Neural cell (in vitro differentiated cells): Measurements from ENCODE around the gene TSC22D3. TPM values are rescaled to one million over a fixed set of nuclear protein-coding genes. Genes with fewer than 3 reads are reported as not detected.

ENCODE experiments used
- H2AFZ ChIP-seq: fragments of 200-600, 300-800 bp; sonication (generic), shearing (Covaris generic); 2 replicates; pipeline ENCODE4 v1.6.0; 2014; ENCODE audit warnings: low read depth, mild to moderate bottlenecking, antibody characterized with exemption, low read length, moderate library complexity
- H3F3A ChIP-seq: fragments of 200-600 bp; shearing (Covaris generic); 2 replicates; pipeline ENCODE4 v1.6.1; 2016; ENCODE audit warnings: mild to moderate bottlenecking, moderate library complexity, mixed read lengths, antibody characterized with exemption, low read length; ENCODE audit not compliant: insufficient read depth, poor library complexity, severe bottlenecking
- H3K27ac ChIP-seq: fragments of 200-600, 300-800 bp; sonication (generic), shearing (Covaris generic); 2 replicates; pipeline ENCODE4 v1.5.1; 2014; ENCODE audit warnings: mild to moderate bottlenecking, low read length, moderate library complexity
- H3K27me3 ChIP-seq: fragments of 300-800, 200-600 bp; sonication (generic), shearing (Covaris generic); 2 replicates; pipeline ENCODE4 v1.6.0; 2014; ENCODE audit warnings: mild to moderate bottlenecking, low read depth, low read length, moderate library complexity; ENCODE audit not compliant: insufficient read depth
- H3K36me3 ChIP-seq: fragments of 300-800, 200-600 bp; sonication (generic), shearing (Covaris generic); 2 replicates; pipeline ENCODE4 v1.5.1; 2014; ENCODE audit warnings: mild to moderate bottlenecking, antibody characterized with exemption, low read length, moderate library complexity; ENCODE audit not compliant: insufficient read depth
- H3K4me2 ChIP-seq: fragments of 300-800, 200-600 bp; sonication (generic), shearing (Covaris generic); 2 replicates; pipeline ENCODE4 v1.6.0; 2014; ENCODE audit warnings: mild to moderate bottlenecking, low read length
- H3K4me3 ChIP-seq: fragments of 300-800, 200-600 bp; sonication (generic), shearing (Covaris generic); 2 replicates; pipeline ENCODE4 v1.5.1; 2014; ENCODE audit warnings: mild to moderate bottlenecking, low read length, moderate library complexity
- H3K79me2 ChIP-seq: fragments of 200-600 bp; shearing (Covaris generic); replicated peaks from 2 replicates; pipeline ENCODE4 v1.6.0; 2014; ENCODE audit warnings: mild to moderate bottlenecking, low read length, moderate library complexity; ENCODE audit not compliant: insufficient read depth
- H3K9ac ChIP-seq: fragments of 300-800, 200-600 bp; sonication (generic), shearing (Covaris generic); 2 replicates; pipeline ENCODE4 v1.6.1; 2016; ENCODE audit warnings: mild to moderate bottlenecking, low read length, mixed read lengths
- H3K9me2 ChIP-seq: fragments of 200-600 bp; shearing (Covaris generic); 2 replicates; pipeline ENCODE4 v1.6.1; 2016; ENCODE audit warnings: mild to moderate bottlenecking, low read length, mixed read lengths; ENCODE audit not compliant: insufficient read depth
- H3K9me3 ChIP-seq: fragments of 200-600, 300-800 bp; sonication (generic), shearing (Covaris generic); 2 replicates; pipeline ENCODE4 v1.6.1; 2016; ENCODE audit warnings: mild to moderate bottlenecking, mixed run types, low read length, moderate library complexity, mixed read lengths
- H4K20me1 ChIP-seq: fragments of 200-600 bp; shearing (Covaris generic); 2 replicates; pipeline ENCODE4 v1.6.1; 2016; ENCODE audit warnings: mild to moderate bottlenecking, mixed run types; ENCODE audit not compliant: insufficient read depth
- CTCF ChIP-seq: fragments of 450-650 bp; IDR thresholded peaks from 2 replicates; pipeline ENCODE4 v1.5.1; 2014; ENCODE audit warnings: antibody characterized with exemption, mild to moderate bottlenecking, moderate library complexity; ENCODE audit not compliant: poor library complexity, severe bottlenecking
- EP300 ChIP-seq: fragments of 450-650 bp; conservative IDR thresholded peaks from 2 replicates; pipeline ENCODE4 v1.6.1; 2014; ENCODE audit warnings: antibody characterized with exemption, mild to moderate bottlenecking, moderate library complexity; ENCODE audit not compliant: poor library complexity, severe bottlenecking
- EZH2 ChIP-seq: fragments of 200-600, 300-800 bp; shearing (Covaris generic), sonication (generic); IDR thresholded peaks from 2 replicates; pipeline ENCODE4 v1.6.1; 2014; ENCODE audit warnings: antibody characterized with exemption, low read length, borderline replicate concordance, mild to moderate bottlenecking; ENCODE audit not compliant: insufficient read depth, poor library complexity, severe bottlenecking
- MXI1 ChIP-seq: fragments of 450-650 bp; conservative IDR thresholded peaks from 2 replicates; pipeline ENCODE4 v1.6.1; 2014; ENCODE audit warnings: antibody characterized with exemption, mild to moderate bottlenecking; ENCODE audit not compliant: poor library complexity, severe bottlenecking
- POLR2AphosphoS5 ChIP-seq: IDR thresholded peaks from 2 replicates; pipeline ENCODE4 v1.6.1; 2012
- RAD21 ChIP-seq: fragments of 450-650 bp; conservative IDR thresholded peaks from 2 replicates; pipeline ENCODE4 v1.6.1; 2014; ENCODE audit warnings: antibody characterized with exemption, mild to moderate bottlenecking, moderate library complexity
- REST ChIP-seq: IDR thresholded peaks from 2 replicates; pipeline ENCODE4 v1.6.1; 2012; ENCODE audit warnings: borderline replicate concordance
- SMC3 ChIP-seq: fragments of 450-650 bp; conservative IDR thresholded peaks from 2 replicates; pipeline ENCODE4 v1.6.1; 2014; ENCODE audit warnings: antibody characterized with exemption, mild to moderate bottlenecking, moderate library complexity; ENCODE audit not compliant: poor library complexity
- TAF1 ChIP-seq: IDR thresholded peaks from 2 replicates; pipeline ENCODE4 v1.6.1; 2012; ENCODE audit warnings: low read depth
- polyA plus RNA-seq: library from polyadenylated mRNA; depleted of rRNA; stranded (reverse); fragments of >200 nt; gene quantifications from 2 replicates; pipeline ENCODE4 v1.2.3, GENCODE V29; 2014

TSC22D3 gene
- polyA plus RNA-seq, 1 donor from 2014 or later = 96.8 TPM

GRCh38 chrX:107729558-107730297 is 45.9 kb downstream of the TSC22D3 start:
- Histone ChIP-seq H3K27me3 (no peaks in the 10 kb centered on the region), H3K79me2 (no peaks in the 10 kb centered on the region), H2AFZ (no peak overlapping the region), H3K4me2 (no peak overlapping the region), H3K9ac (no peak overlapping the region), H3F3A (no peaks in the 10 kb centered on the region), H3K27ac (no peak overlapping the region), H3K9me3 (no peaks in the 10 kb centered on the region), H3K9me2 (no peaks in the 10 kb centered on the region), H3K4me3 (no peak overlapping the region), H4K20me1 (no peaks in the 10 kb centered on the region), H3K36me3 (no peaks in the 10 kb centered on the region)
- TF ChIP-seq CTCF (no peak), SMC3 (no peak), EP300 (no peak), TAF1 (no peak), EZH2 (no peak), RAD21 (no peak), REST (no peak), MXI1 (no peak), POLR2AphosphoS5 (no peak)

GRCh38 chrX:107728371-107729099 is 47.1 kb downstream of the TSC22D3 start:
- Histone ChIP-seq H3K36me3 (no peaks in the 10 kb centered on the region), H4K20me1 (no peaks in the 10 kb centered on the region), H3F3A (no peaks in the 10 kb centered on the region), H3K4me3 (no peak overlapping the region), H3K27ac (no peak overlapping the region), H3K9ac (no peak overlapping the region), H3K4me2 (no peak overlapping the region), H3K9me2 (no peaks in the 10 kb centered on the region), H3K79me2 (no peaks in the 10 kb centered on the region), H2AFZ (no peak overlapping the region), H3K9me3 (no peaks in the 10 kb centered on the region), H3K27me3 (no peaks in the 10 kb centered on the region)
- TF ChIP-seq RAD21 = no peak
- TF ChIP-seq CTCF = no peak
- TF ChIP-seq EP300 = no peak
- no peak for TF ChIP-seq REST
- TF ChIP-seq POLR2AphosphoS5 = no peak
- TF ChIP-seq MXI1 = no peak
- TF ChIP-seq TAF1 = no peak
- TF ChIP-seq SMC3 = no peak
- TF ChIP-seq EZH2 = no peak
